ENCODE results near the gene NSMCE4A.
"Not testable (repeated sequence)": the region's sequence is repeated elsewhere in the genome, so short reads cannot be mapped to it uniquely, and the experiment has no call there.

Gene NSMCE4A

DNA sequence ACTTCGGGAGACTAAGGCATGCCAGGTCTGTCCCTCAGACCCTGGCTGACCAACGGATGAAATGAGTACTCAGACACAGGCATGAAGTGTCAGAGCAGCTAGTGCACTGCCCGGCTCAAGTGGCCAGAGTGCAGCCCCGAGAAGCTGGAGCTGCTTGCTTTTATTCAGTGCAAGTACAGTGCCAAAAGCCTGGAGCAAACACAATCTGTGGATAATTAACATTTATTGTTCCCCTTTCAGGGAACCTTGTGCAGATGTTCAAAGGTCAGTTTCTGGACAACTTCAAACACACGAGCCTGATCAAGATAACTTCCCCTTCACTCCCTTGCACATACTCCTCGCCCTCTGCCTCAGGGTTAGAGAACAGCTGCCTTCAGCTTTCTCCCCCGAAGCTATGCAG lies 39.3 kb downstream of the NSMCE4A start:
- DNase-seq (ENCODE audit: low read depth), result no peak

DNA sequence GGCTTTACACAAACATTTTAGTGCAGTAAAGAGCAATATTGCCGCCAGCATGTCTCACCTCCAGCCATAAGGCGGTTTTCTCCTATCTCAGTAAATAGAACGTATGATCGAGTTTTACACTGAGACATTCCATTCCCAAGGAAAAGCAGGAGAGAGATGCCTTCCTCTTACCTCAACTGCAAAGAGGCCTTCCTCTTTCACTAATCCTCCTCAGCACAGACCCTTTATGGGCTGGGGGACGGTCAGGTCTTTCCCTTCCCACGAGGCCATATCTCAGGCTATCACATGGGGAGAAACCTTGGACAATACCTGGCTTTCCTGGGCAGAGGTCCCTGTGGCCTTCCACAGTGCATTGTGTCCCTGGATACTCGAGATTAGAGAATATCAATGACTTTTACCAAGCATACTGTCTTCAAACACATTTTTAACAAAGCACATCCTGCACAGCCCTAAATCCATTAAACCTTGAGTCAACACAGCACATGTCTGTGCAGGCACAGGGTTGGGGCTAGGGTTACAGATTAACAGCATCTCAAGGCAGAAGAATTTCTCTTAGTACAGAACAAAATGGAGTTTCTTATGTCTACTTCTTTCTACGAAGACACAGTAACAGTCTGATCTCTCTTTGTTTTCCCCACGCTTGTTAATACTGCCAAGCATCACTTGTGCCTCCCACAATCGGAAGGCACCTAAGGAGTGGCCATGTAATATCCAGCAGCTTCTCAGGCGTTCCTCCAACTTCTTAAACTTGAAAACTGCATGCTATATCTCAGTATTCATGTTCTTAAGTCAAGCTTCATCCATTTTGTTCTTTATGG lies 44.5 kb downstream of the NSMCE4A start:
- not testable (repeated sequence) for DNase-seq (ENCODE audit: low read depth)

DNA sequence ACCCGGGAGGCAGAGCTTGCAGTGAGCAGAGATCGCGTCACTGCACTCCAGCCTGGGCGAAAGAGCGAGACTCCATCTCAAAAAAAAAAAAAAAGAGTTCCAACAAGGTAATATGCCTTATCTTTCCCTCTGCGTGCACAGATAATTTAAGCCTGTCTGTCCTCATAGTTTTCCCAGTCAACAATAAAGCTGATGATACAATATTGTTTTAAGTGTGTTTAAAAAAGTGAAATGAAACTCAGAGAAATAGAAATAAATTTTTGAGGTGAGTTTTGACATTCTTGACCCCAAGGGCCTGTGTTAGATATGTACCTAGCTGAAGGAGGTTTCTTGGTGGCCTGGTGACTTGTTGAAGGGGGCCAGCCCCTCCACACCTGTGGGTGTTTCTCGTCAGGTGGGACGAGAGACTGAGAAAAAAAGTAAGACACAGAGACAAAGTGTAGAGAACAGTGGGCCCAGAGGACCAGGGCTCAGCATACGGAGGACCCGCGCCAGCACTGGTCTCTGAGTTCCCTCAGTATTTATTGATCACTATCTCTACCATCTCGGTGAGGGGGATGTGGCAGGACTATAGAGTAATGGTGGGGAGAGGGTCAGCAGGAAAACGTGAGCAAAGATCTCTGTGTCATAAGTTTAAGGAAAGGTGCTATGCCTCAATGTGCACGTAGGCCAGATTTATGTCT lies 45.3 kb downstream of the NSMCE4A start:
- DNase-seq (ENCODE audit: low read depth), result not testable (repeated sequence)

DNA sequence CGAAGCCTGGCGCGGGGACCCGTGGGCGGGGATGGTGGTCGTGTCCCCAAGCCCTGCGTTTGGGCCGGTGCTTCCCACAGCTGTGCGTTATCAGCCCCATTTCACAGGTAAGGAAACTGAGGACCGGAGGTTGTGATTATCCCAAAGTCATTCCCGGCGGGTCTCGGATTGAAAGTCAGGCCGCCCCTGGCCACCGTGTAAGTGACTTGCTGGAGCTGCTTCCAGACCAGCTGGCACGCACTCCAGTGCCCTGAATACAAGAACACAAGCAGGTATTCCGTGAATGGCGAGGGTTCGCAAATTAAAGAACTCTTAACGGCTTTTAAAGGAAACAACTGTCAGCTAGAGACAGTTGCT lies 46.5 kb downstream of the NSMCE4A start:
- no peak for DNase-seq (ENCODE audit: low read depth)

DNA sequence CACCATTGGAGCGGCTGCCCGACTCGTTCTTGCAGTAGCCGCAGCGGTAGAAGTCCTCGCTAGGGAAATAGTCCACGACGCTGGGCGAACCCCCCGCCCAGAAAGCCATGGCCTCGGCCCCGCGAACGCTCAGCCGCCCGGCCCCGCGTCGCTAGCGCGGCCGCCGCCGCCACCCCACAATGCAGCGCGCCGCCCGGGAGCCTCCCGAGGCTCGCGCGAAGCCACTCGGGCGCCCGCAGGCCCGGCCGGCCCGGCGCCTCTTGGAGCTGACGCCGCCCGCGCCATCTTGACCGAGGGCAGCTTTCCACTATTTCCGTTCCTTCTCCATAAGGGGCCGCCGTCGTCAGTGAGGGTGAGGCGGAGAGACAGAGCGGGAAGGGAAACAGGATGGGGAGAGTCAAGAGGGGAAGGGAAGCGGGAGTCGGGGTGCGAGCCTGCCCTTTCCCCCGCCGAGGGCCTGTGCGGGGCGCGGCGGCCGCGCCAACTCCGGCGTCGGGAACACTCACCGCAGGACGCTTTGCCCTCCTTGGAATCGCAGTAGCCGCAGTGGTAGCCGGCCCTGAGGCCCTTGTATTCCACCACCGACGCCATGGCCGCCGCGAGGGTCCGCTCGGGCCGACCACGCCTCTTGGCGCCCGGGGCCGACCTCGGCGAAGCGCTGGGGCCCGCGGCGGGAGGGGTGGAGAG lies 47.0 kb downstream of the NSMCE4A start, which contains the start of gene ATE1:
ATE1 (minus strand) TSS at position 191 of the 687 bp plus-strand sequence; CDS start at position 109, 82 bp downstream.
- DNase-seq (ENCODE audit: low read depth), result peak; percentile 63

DNA sequence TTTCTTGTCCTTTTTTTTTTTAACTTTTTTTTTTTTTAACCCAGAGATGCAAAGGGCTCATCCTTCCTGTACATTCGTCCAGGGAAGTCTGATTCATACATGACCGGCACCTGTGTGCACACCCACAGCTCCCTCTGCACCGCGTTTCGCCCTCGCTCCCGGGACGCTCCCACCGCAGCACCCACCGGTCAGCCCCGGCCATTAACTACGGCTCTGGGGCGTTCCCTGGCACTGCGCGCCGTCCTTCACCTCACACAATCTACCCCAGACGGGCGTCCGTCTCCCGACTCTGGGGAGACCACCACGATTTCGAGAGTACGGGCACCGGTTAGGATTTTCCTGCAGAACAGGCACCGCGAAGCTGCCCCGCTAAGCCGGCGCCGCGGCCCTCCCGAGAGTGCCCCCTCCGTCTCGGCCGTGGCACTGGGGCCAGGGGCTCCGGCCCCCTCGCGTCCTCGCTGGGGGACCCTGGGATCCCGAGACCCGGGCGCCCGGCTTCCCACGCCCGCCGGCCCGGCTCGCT lies 47.6 kb downstream of the NSMCE4A start:
- DNase-seq (ENCODE audit: low read depth), result no peak

DNA sequence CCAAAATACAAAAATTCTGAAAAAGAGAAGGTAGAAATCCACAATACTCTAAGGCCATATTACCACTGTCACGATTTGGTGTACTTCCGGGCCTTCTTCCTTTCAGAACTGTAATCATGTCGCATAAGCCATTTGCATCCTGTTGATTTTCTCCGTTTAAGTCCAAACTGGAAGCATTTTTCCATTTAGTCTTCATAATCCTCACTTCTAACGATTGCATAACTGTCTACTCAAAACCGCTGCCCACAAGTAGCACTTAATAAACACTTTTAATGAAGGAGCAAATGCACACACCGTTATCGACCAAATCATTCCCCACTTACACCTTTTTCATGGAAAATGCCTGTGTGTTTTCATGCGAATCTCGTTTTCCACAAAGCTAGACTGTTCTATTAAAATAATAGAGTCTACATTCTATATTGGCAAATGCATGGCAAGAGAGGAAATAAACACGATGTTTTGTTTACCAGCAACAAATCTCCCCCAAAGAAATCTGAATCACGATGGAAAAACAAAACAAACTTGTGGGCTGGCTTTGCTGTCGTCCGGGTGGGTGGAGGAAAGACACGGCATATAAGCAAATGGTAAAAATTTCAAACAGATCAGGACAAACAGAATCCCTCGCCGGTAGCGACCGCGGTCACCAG lies 48.2 kb downstream of the NSMCE4A start:
- no peak for DNase-seq (ENCODE audit: low read depth)

DNA sequence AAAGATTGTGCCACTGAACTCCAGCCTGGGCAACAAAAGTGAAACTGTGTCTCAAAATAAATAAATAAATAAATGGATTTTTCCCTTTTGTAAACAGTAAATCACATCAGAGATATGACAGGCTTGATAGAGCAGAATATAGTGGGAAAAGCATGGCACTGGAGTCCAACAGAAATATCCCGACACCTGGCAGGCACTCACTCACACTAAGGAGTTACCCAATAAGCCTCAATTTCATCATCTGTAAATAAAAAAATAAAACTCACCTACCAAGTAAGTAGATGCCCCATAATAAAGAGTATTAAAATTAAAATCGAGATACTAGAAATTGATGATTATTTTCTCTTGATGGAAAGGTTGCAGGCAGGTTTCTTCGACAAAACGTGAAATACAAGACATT lies 48.9 kb downstream of the NSMCE4A start:
- no peak for DNase-seq (ENCODE audit: low read depth)

DNA sequence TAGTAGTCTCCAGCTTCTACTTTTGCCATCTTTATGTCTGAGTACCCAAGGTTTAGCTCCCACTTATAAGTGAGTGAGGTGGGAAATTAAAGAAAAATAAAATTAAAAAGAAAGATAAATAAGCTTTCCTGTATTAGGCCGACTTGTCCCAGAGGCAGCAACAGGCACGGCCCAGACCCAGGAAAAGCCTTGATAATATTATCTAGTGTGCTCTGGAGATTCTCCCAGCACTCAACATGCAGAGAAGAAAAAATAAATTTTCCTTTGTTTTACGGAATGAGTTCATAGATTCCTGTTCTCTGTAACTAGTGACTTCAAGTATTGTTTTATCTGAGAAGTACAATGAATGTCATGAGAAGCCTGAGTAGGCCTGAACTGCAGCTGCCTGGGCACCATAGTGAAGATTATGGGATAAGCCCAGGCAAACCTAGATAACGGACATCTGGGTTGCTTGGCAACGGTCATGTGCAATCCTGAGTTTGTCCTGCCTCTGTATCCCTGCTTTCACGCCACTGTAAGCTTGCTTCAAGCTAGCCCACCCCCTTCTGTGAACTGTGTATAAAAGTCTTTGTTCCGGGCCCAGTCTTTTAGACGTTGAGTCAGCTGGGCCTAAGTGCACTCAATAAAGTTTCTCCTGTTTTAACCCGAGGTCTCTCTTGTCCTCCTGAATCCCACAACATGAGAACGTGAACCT lies 53.6 kb downstream of the NSMCE4A start:
- no peak for DNase-seq (ENCODE audit: low read depth)

DNA sequence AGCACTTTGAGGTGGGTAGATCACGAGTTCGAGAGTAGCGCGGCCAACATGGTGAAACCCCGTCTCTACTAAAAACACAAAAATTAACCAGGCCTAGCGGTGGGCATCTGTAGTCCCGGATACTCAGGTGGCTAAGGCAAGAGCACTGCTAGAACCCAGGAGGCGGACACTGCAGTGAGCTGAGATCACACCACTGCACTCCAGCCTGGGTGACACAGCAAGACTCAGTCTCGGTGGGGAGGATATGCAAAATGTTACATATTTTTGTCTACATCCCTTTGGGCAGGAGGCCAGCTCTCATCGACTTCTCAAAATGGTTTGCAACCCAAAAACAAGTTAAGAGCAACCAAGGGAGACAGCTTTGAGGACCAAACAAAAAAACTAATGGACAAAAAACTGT lies 55.4 kb downstream of the NSMCE4A start:
- no peak for DNase-seq (ENCODE audit: low read depth)

DNA sequence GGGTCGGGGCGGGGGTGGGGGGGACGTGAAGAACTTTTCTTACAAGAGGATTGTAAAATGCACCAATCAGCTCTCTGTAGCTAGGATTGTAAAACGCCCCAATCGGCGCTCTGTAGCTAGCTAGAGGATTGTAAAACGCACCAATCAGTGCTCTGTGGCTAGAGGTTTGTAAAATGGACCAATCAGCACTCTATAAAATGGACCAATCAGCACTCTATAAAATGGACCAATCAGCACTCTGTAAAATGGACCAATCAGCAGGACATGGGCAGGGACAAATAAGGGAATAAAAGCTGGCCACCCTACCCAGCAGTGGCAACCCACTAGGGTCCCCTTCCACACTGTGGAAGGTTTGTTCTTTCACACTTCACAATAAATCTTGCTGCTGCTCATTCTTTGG lies 56.2 kb downstream of the NSMCE4A start:
- DNase-seq (ENCODE audit: low read depth), result not testable (repeated sequence)

DNA sequence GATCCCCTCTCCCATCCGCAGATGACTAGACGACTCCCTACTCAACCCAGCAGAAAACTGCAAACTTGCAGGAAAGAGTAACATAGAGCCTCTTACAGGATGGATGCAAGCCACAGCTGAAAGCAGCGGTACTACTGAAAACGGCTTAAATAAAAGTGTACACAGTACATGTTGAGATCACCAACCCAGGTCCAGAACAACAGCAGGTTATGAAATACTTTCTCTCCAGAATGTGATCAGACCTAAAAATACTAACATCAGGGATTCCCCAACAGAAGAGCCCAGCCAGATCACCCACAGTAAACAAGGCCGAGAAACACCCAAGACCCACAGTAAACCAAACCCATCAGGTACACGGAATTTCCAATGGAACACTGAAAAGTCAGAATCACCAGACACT lies 60.4 kb downstream of the NSMCE4A start:
- no peak for DNase-seq (ENCODE audit: low read depth)

DNA sequence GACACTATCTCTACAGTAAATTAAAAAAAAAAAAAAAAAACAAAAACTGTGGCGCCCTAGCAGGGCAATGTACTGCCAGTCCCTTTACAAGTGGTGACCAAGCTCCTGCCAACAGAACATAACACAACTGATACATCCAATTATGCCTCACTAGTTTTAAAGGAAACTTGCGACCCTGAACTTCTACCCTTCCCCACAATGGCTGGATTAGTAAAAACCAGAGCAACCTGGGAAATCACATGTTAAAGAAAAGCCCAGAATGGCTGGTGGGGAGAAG lies 63.7 kb downstream of the NSMCE4A start:
- no peak for DNase-seq (ENCODE audit: low read depth)

DNA sequence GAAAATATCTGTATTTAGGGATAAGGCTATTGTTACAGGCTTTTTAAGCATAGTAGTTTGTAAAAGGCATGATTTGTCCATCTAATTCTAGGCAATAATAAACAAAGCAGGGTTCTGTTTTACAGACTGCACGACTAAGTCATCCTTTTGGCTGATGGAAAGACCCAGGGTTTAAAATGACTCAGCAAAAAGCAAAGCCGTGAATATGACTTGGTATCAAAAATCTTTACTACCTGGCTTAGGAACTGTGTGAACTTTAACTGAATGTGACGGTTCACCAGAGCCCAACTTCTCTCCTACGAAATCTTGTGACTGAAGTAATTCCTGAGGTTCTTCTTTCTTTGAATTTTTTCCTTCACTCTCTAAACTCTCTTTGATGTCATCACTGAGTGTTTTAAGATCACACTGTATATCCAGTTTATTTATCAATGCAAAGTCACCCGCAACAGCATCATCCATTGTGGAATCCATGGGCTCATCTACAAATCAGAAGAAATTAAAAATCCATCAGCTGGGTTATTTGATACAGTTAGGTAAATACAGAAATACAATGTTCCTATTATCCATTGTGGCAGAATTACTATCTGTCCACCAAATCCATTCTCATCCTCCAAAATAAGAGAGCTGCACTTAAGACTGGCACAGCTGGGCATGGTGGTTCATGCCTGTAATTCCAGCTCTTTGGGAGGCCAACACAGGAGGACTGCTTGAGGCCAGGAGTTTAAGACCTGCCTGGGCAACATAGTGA lies 64.2 kb downstream of the NSMCE4A start:
- DNase-seq (ENCODE audit: low read depth), result no peak
